Tibial nerve (tissue), 4 donors: ENCODE data around the gene CMTM7. TPM values are rescaled to one million over a fixed set of nuclear protein-coding genes. Genes with fewer than 3 reads are reported as not detected.

Experiments used
- DNase-seq, 2 donors: peaks; one replicate each; pipeline ENCODE4 v3.0.0-alpha.2; 2019; ENCODE audit warnings: low spot score in 2 of 2
- H3K27ac ChIP-seq, 4 donors: fragments of 200-600 bp; sonication (generic) in 3 of 4; one replicate each; pipeline ENCODE4 v1.5.1; 2017 to 2019; ENCODE audit warnings: mild to moderate bottlenecking in 1 of 4
- H3K27me3 ChIP-seq, 2 donors: fragments of 200-600 bp; sonication (generic) in 1 of 2; one replicate each; pipeline versions ENCODE4 v1.5.1 to v1.6.0; 2017 to 2019
- H3K36me3 ChIP-seq, 3 donors: fragments of 200-600 bp; sonication (generic); one replicate each; pipeline ENCODE4 v1.5.1; 2018 to 2019
- H3K4me1 ChIP-seq, 4 donors: fragments of 200-600 bp; sonication (generic) in 3 of 4; one replicate each; pipeline ENCODE4 v1.5.1; 2017 to 2019
- H3K4me3 ChIP-seq, 4 donors: fragments of 200-600 bp; sonication (generic) in 3 of 4; one replicate each; pipeline ENCODE4 v1.5.1; 2017 to 2019; ENCODE audit warnings: mild to moderate bottlenecking in 1 of 4, moderate library complexity in 1 of 4
- H3K9me3 ChIP-seq, 4 donors: fragments of 200-600 bp; sonication (generic) in 3 of 4; one replicate each; pipeline ENCODE4 v1.5.1; 2017 to 2019
- CTCF ChIP-seq, 5 experiments: fragments of 200-600 bp in 3 of 5; fragments of 450-650 bp in 2 of 5; sonication (generic) in 3 of 5; IDR thresholded peaks; one replicate each; pipeline ENCODE4 v1.5.1; 2016 to 2019; ENCODE audit warnings: antibody characterized with exemption in 5 of 5, mild to moderate bottlenecking in 3 of 5, moderate library complexity in 2 of 5
- EP300 ChIP-seq, 2 donors: sonication (generic); formaldehyde crosslinking; IDR thresholded peaks; one replicate each; pipeline ENCODE4 v1.6.1; 2017; ENCODE audit warnings: antibody characterized with exemption in 2 of 2, mild to moderate bottlenecking in 1 of 2
- POLR2A ChIP-seq, 2 donors: fragments of 450-650 bp; IDR thresholded peaks; one replicate each; pipeline ENCODE4 v1.6.1; 2017; ENCODE audit warnings: antibody characterized with exemption in 2 of 2, mild to moderate bottlenecking in 2 of 2, moderate library complexity in 2 of 2
- WGBS, 2 donors: methylation state at CpG; one replicate each; pipeline ENCODE4 v1.1.5; 2018; 5-methylcytosine and 5-hydroxymethylcytosine counted together
- total RNA-seq, 4 donors: library from RNA; depleted of rRNA; stranded (reverse); fragments of >200 nt; gene quantifications; one replicate each; pipeline ENCODE4 v1.1.0, GENCODE V29; 2016

Gene CMTM7
- total RNA-seq, 4 donors from 2014 or later, result 10.4 to 47.4 (median 19.5) TPM

GRCh38 chr3:32401126-32401525, 9.5 kb downstream of the CMTM7 start:
- no peak for TF ChIP-seq EP300 (IDR thresholded peaks at IDR 0.05)
- TF ChIP-seq CTCF (IDR thresholded peaks at IDR 0.05), result no peak
- no peak for TF ChIP-seq POLR2A (IDR thresholded peaks at IDR 0.05)

GRCh38 chr3:32401556-32402081, 10.0 kb downstream of the CMTM7 start:
- Histone ChIP-seq H3K9me3 (no peaks in the 10 kb centered on the region), H3K36me3 (no peaks in the 10 kb centered on the region), H3K27me3 (no peaks in the 10 kb centered on the region), H3K4me1 (peaks cover 0 to 57% (median 21%) of the 10 kb centered on the region in 4 donors), H3K27ac (peak overlapping the region; percentile 69 to 88 (median 82)), H3K4me3 (peak overlapping the region; percentile 39 to 55 (median 51))
- TF ChIP-seq CTCF (IDR thresholded peaks at IDR 0.05) (no peak), EP300 (IDR thresholded peaks at IDR 0.05) (peak; percentile 40 to 87), POLR2A (IDR thresholded peaks at IDR 0.05) (peak in 1 of 2 donors; percentile 40)
- DNase-seq, result peak; percentile 48 to 49
- 1 to 2% methylated on average over 35 to 41 of the region's 41 CpGs for WGBS, 2 donors

More at GRCh38 chr3:32401126-32401525, 9.5 kb downstream of the CMTM7 start:
- Histone ChIP-seq H3K9me3 (no peaks in the 10 kb centered on the region), H3K27me3 (no peaks in the 10 kb centered on the region), H3K27ac (peak overlapping the region; percentile 69 to 88 (median 82)), H3K4me1 (peaks cover 0 to 57% (median 21%) of the 10 kb centered on the region in 4 donors), H3K36me3 (no peaks in the 10 kb centered on the region), H3K4me3 (peak overlapping the region; percentile 39 to 55 (median 51))
- no peak for DNase-seq
- 12 to 23% methylated on average over 10 to 11 of the region's 11 CpGs for WGBS, 2 donors

GRCh38 chr3:32403663-32404062, 12.0 kb downstream of the CMTM7 start:
- peaks cover 0 to 51% (median 21%) of the 10 kb centered on the region in 4 donors for H3K4me1 ChIP-seq
- no peak overlapping the region for H3K4me3 ChIP-seq
- no peaks in the 10 kb centered on the region for H3K27me3 ChIP-seq
- no peaks in the 10 kb centered on the region for H3K36me3 ChIP-seq
- TF ChIP-seq EP300 (IDR thresholded peaks at IDR 0.05), result no peak
- TF ChIP-seq CTCF (IDR thresholded peaks at IDR 0.05), result no peak
- TF ChIP-seq POLR2A (IDR thresholded peaks at IDR 0.05), result no peak
- H3K27ac ChIP-seq, result peak overlapping the region; percentile 0 to 88 (median 82)
- no peaks in the 10 kb centered on the region for H3K9me3 ChIP-seq
- DNase-seq, result no peak
- 72 to 82% methylated on average over 3 of the region's 3 CpGs for WGBS, 2 donors

- WGBS, 2 donors, result 42 to 64% methylated on average over 1 of the region's 1 CpG
- H3K9me3 ChIP-seq, result no peaks in the 10 kb centered on the region
- no peak overlapping the region for H3K4me3 ChIP-seq
- H3K36me3 ChIP-seq, result no peaks in the 10 kb centered on the region
- peaks cover 0 to 42% (median 18%) of the 10 kb centered on the region in 4 donors for H3K4me1 ChIP-seq
- no peak for DNase-seq
- TF ChIP-seq POLR2A (IDR thresholded peaks at IDR 0.05) (no peak), EP300 (IDR thresholded peaks at IDR 0.05) (no peak), CTCF (IDR thresholded peaks at IDR 0.05) (no peak)
- H3K27ac ChIP-seq, result peak overlapping the region in 1 of 4 donors; percentile 7
- no peaks in the 10 kb centered on the region for H3K27me3 ChIP-seq
Observed at GRCh38 chr3:32404714-32405113, 13.1 kb downstream of the CMTM7 start.

GRCh38 chr3:32405155-32405554, 13.5 kb downstream of the CMTM7 start:
- H3K27ac ChIP-seq, result peak overlapping the region in 1 of 4 donors; percentile 7

More at GRCh38 chr3:32405155-32405554, 13.5 kb downstream of the CMTM7 start:
- no peak overlapping the region for H3K4me3 ChIP-seq
- no peaks in the 10 kb centered on the region for H3K9me3 ChIP-seq
- peaks cover 0 to 38% (median 19%) of the 10 kb centered on the region in 4 donors for H3K4me1 ChIP-seq
- DNase-seq, result no peak
- TF ChIP-seq EP300 (IDR thresholded peaks at IDR 0.05) (no peak), POLR2A (IDR thresholded peaks at IDR 0.05) (no peak), CTCF (IDR thresholded peaks at IDR 0.05) (no peak)
- no peaks in the 10 kb centered on the region for H3K36me3 ChIP-seq
- H3K27me3 ChIP-seq, result no peaks in the 10 kb centered on the region
- 34 to 41% methylated on average over 2 of the region's 2 CpGs for WGBS, 2 donors
